ENCODE measurements around the gene NALCN. TPM values are rescaled to one million over a fixed set of nuclear protein-coding genes. Genes with fewer than 3 reads are reported as not detected.

Gene NALCN
- total and polyA plus RNA-seq, 12 donors = 1.4 to 8.3 (median 3.1) TPM

DNA sequence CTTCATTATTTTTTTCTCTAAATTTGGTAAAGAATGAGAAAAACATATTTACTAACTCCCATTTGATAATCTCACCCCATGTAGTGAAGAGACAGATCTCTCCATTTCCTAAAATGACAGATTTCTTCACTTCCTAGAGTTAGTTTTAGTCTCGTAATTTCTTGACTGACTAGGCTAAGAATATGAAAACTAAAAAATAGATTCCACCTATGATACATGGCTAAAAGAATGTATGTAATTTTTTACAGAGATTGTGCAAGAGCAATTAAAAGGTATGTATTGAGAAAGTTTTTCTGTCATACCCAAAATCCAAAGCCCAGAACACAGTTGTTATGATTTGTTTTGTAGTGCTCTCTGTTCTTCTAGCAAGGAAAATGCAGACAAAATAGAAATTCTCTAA lies 9.5 kb downstream of the NALCN start:
- WGBS, 4 donors = 56 to 76% (median 72%) methylated on average over 1 of the region's 1 CpG
- H3K4me3 ChIP-seq = no peak overlapping the region
- no peaks in the 10 kb centered on the region for H3K27me3 ChIP-seq
- no peaks in the 10 kb centered on the region for H3K36me3 ChIP-seq (replicated peaks in 1 of 2)
- no peaks in the 10 kb centered on the region for H3K4me1 ChIP-seq (replicated peaks in 1 of 2)
- no peaks in the 10 kb centered on the region for H3K9me3 ChIP-seq (replicated peaks in 1 of 3)
- no peak overlapping the region for H3K27ac ChIP-seq
- TF ChIP-seq POLR2A (IDR thresholded peaks at IDR 0.05) = no peak
- DNase-seq = no peak
- intact Hi-C loops (cut with DNase I) = no loop called here

DNA sequence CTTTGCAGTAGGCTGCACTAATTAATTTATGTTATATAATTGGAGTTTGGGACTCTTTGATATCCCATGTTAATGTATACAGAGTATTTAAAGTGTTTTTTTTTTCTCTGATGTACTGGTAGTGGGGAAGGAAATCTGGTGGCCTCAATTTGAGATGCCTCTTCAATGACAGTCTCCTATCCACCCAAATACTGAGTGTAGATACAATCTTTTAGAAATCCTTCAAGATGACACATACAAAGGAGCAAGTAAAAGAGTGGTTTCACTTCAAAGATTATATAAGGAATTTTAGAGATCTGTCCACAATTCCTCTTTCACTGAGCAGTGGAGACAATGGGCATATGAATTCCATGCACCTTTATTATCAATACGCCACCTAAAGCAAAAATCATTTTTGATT lies 15.1 kb downstream of the NALCN start:
- DNase-seq = no peak
- TF ChIP-seq, protein P1, sequence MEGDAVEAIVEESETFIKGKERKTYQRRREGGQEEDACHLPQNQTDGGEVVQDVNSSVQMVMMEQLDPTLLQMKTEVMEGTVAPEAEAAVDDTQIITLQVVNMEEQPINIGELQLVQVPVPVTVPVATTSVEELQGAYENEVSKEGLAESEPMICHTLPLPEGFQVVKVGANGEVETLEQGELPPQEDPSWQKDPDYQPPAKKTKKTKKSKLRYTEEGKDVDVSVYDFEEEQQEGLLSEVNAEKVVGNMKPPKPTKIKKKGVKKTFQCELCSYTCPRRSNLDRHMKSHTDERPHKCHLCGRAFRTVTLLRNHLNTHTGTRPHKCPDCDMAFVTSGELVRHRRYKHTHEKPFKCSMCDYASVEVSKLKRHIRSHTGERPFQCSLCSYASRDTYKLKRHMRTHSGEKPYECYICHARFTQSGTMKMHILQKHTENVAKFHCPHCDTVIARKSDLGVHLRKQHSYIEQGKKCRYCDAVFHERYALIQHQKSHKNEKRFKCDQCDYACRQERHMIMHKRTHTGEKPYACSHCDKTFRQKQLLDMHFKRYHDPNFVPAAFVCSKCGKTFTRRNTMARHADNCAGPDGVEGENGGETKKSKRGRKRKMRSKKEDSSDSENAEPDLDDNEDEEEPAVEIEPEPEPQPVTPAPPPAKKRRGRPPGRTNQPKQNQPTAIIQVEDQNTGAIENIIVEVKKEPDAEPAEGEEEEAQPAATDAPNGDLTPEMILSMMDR (IDR thresholded peaks at IDR 0.05) = no peak
- TF ChIP-seq POLR2A (IDR thresholded peaks at IDR 0.05) = no peak
- Histone ChIP-seq H3K36me3 (replicated peaks in 1 of 2) (no peaks in the 10 kb centered on the region), H3K4me1 (replicated peaks in 1 of 2) (no peaks in the 10 kb centered on the region), H3K27ac (no peak overlapping the region), H3K9me3 (replicated peaks in 1 of 3) (no peaks in the 10 kb centered on the region), H3K27me3 (no peaks in the 10 kb centered on the region), H3K4me3 (no peak overlapping the region)
- intact Hi-C loops (cut with DNase I) = no loop called here
- 91 to 97% (median 93%) methylated on average over 1 of the region's 1 CpG for WGBS, 4 donors

DNA sequence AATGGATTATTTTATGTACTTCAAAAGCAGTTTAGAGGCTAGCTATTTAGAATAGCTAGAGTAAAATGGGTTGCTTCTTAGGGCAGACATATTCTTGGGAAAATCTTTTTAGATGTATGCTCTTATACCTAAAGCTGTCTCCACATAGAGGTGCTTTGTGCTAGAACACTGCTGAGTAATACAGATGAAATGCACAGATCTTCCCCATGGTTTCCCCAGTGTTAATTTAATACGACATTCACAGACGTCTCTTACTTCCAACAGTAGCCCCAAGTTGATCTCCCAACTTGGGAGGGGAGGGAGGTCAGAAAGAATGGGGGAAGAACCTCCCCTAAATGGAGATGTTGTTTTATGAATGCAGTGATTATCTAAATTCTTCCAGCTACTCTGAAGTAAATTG lies 16.9 kb downstream of the NALCN start:
- no peaks in the 10 kb centered on the region for H3K27me3 ChIP-seq
- H3K36me3 ChIP-seq (replicated peaks in 1 of 2) = no peaks in the 10 kb centered on the region
- TF ChIP-seq, protein P1 (IDR thresholded peaks at IDR 0.05) = no peak
- H3K4me1 ChIP-seq (replicated peaks in 1 of 2) = no peaks in the 10 kb centered on the region
- no peak overlapping the region for H3K27ac ChIP-seq
- intact Hi-C loops (cut with DNase I) = no loop called here
- DNase-seq = no peak
- 68 to 78% (median 69%) methylated on average over 2 of the region's 2 CpGs for WGBS, 4 donors
- no peak overlapping the region for H3K4me3 ChIP-seq
- no peaks in the 10 kb centered on the region for H3K9me3 ChIP-seq (replicated peaks in 1 of 3)

DNA sequence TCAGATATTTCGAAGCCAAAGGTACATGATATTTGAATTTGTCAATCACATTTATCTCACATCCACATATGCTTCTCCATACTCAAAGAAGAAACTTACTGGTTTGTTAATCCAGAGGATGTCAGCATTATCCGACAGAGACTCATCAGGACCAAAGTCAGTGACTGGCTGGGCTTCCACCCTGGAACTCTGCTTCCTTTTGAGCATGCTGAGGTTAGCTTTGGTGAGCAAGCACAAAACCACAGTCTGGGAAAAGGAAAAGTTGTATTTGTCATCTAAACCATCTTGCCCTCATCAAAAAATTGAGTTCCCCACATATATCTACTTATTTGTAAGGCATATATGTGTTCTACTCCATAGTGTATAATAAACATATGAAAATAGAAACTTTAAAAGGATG lies 17.4 kb downstream of the NALCN start:
- intact Hi-C loops (cut with DNase I) = no loop called here
- Histone ChIP-seq H3K27ac (no peak overlapping the region), H3K27me3 (no peaks in the 10 kb centered on the region), H3K4me1 (replicated peaks in 1 of 2) (no peaks in the 10 kb centered on the region), H3K36me3 (replicated peaks in 1 of 2) (no peaks in the 10 kb centered on the region), H3K9me3 (replicated peaks in 1 of 3) (no peaks in the 10 kb centered on the region), H3K4me3 (no peak overlapping the region)
- DNase-seq = no peak
- TF ChIP-seq POLR2A (IDR thresholded peaks at IDR 0.05) = no peak
- TF ChIP-seq, protein P1 (IDR thresholded peaks at IDR 0.05) = no peak
- WGBS, 4 donors = 83 to 91% (median 90%) methylated on average over 2 of the region's 2 CpGs

- intact Hi-C loops (cut with DNase I) = no loop called here
- Histone ChIP-seq H3K27ac (no peak overlapping the region), H3K4me3 (no peak overlapping the region), H3K9me3 (replicated peaks in 1 of 3) (no peaks in the 10 kb centered on the region), H3K27me3 (no peaks in the 10 kb centered on the region), H3K36me3 (replicated peaks in 1 of 2) (no peaks in the 10 kb centered on the region), H3K4me1 (replicated peaks in 1 of 2) (no peaks in the 10 kb centered on the region)
- 59 to 86% (median 84%) methylated on average over 2 of the region's 2 CpGs for WGBS, 4 donors
- no peak for DNase-seq
- TF ChIP-seq POLR2A (IDR thresholded peaks at IDR 0.05) = no peak
- TF ChIP-seq, protein P1 (IDR thresholded peaks at IDR 0.05) = no peak
Measured at GRCh38 chr13:101398191-101398590, 18.1 kb downstream of the NALCN start.

Measured in adrenal gland (tissue), 12 donors.